Esophagus squamous epithelium (tissue), 5 donors: ENCODE measurements around the gene NAA20. TPM values are rescaled to one million over a fixed set of nuclear protein-coding genes. Genes with fewer than 3 reads are reported as not detected.

Experiments used
- DNase-seq: peaks from one replicate; lab custom pipeline; 2025; lab: John Stamatoyannopoulos, UW
- H3K27ac ChIP-seq, 4 donors: fragments of 200-600 bp; sonication (generic); one replicate each; pipeline ENCODE4 v1.5.1; 2016 to 2019; ENCODE audit warnings: mild to moderate bottlenecking in 1 of 4
- H3K27me3 ChIP-seq, 4 donors: fragments of 200-600 bp; sonication (generic); 1 replicate in 3 of 4; 2 replicates in 1 of 4; pipeline versions ENCODE4 v1.5.1 to v1.6.0; 2017 to 2021; ENCODE audit warnings: antibody characterized with exemption in 1 of 4
- H3K36me3 ChIP-seq, 3 donors: fragments of 200-600 bp; sonication (generic); one replicate each; pipeline ENCODE4 v1.5.1; 2016 to 2019
- H3K4me1 ChIP-seq, 3 donors: fragments of 200-600 bp; sonication (generic); one replicate each; pipeline ENCODE4 v1.5.1; 2017 to 2019
- H3K4me3 ChIP-seq, 4 donors: fragments of 200-600 bp; sonication (generic); 1 replicate in 3 of 4; 2 replicates in 1 of 4; pipeline ENCODE4 v1.5.1; 2016 to 2019; ENCODE audit warnings: mild to moderate bottlenecking in 2 of 4, moderate library complexity in 1 of 4
- H3K9me3 ChIP-seq, 3 donors: fragments of 200-600 bp; sonication (generic); one replicate each; pipeline ENCODE4 v1.5.1; 2016 to 2019
- CTCF ChIP-seq, 6 experiments: fragments of 450-650 bp in 4 of 6; fragments of 200-600 bp in 2 of 6; sonication (generic) in 2 of 6; IDR thresholded peaks; one replicate each; pipeline ENCODE4 v1.5.1; 2016 to 2019; ENCODE audit warnings: antibody characterized with exemption in 6 of 6, mild to moderate bottlenecking in 4 of 6, moderate library complexity in 4 of 6
- POLR2A ChIP-seq, 4 donors: fragments of 450-650 bp; IDR thresholded peaks; one replicate each; pipeline ENCODE4 v1.6.1; 2017; ENCODE audit warnings: antibody characterized with exemption in 4 of 4, mild to moderate bottlenecking in 4 of 4, moderate library complexity in 3 of 4
- WGBS, 2 donors: methylation state at CpG; one replicate each; pipeline ENCODE4 v1.1.5; 2018; 5-methylcytosine and 5-hydroxymethylcytosine counted together
- intact Hi-C: fragments of 100-400 bp; cut with DNase I; formaldehyde crosslinking; loops from one replicate; pipeline ENCODE4 v1.15.0; 2022
- total RNA-seq, 4 donors: library from RNA; depleted of rRNA; stranded (reverse); fragments of >200 nt; gene quantifications; one replicate each; pipeline ENCODE4 v1.1.0, GENCODE V29; 2016
- donor health status: DM: yes; HTN: yes; CAD: no.

Gene NAA20
- total RNA-seq, 4 donors from 2014 or later = 115 to 164 (median 139) TPM

DNA sequence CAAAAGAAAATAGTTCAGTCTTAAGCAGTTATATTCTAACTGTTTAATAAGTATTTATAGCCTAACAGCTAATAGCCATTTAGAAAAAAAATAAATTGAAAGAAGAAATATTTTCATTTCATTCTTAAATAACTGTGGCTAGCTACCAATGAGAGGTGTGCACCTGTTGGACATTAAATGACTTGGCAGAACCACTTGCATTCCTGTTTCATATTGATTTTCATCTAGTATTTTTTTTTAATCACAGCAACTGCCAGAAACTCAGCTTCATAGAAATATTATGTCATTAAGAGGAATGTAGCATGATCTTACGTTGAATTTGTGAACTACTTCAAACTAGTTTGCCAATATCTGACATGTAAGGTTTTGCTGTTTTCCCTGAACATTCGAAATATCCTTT is 10.1 kb downstream of the NAA20 start:
- Histone ChIP-seq H3K36me3 (peaks cover 0 to 100% (median 12%) of the 10 kb centered on the region in 3 donors), H3K4me1 (peaks cover 0 to 22% (median 0%) of the 10 kb centered on the region in 3 donors), H3K4me3 (no peak overlapping the region), H3K9me3 (no peaks in the 10 kb centered on the region), H3K27ac (no peak overlapping the region), H3K27me3 (no peaks in the 10 kb centered on the region)
- intact Hi-C loops = no loop called here
- TF ChIP-seq CTCF (IDR thresholded peaks at IDR 0.05) = no peak
- TF ChIP-seq POLR2A (IDR thresholded peaks at IDR 0.05) = no peak
- WGBS, 2 donors = 75 to 84% methylated on average over 2 of the region's 2 CpGs
- DNase-seq = no peak

DNA sequence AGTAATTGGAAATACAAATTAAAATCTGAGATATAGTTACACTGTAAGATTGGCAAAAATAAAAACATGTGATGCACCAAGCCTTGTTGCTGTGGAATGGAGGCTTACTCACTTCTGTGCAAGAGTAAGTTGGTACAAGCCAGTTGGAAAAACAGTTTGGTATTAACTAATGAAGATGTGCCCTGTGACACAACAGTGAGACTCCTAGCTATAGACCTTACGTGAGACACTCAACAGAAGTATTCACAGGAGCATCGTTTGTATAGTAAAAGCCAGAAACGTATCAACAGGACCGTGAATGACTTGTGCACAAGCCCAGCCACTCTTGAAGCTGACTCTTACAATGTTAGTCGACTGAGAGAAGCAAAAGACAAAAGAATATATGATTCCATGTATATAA is 14.6 kb downstream of the NAA20 start:
- H3K36me3 ChIP-seq = peaks cover 3 to 100% (median 20%) of the 10 kb centered on the region in 3 donors

GRCh38 chr20:20034486-20034885 is 17.3 kb downstream of the NAA20 start:
- H3K27ac ChIP-seq = no peak overlapping the region
- no peaks in the 10 kb centered on the region for H3K9me3 ChIP-seq
- no peak for DNase-seq
- peaks cover 12 to 100% (median 28%) of the 10 kb centered on the region in 3 donors for H3K36me3 ChIP-seq
- intact Hi-C loops = no loop called here
- WGBS, 2 donors = 89 to 90% methylated on average over 4 of the region's 4 CpGs
- TF ChIP-seq POLR2A (IDR thresholded peaks at IDR 0.05) (no peak), CTCF (IDR thresholded peaks at IDR 0.05) (no peak)
- H3K27me3 ChIP-seq = no peaks in the 10 kb centered on the region
- H3K4me1 ChIP-seq = no peaks in the 10 kb centered on the region
- H3K4me3 ChIP-seq = no peak overlapping the region

More for the DNA sequence above, 14.6 kb downstream of the NAA20 start:
- 75 to 81% methylated on average over 5 of the region's 5 CpGs for WGBS, 2 donors
- no peak for DNase-seq
- Histone ChIP-seq H3K27ac (no peak overlapping the region), H3K4me3 (no peak overlapping the region), H3K9me3 (no peaks in the 10 kb centered on the region), H3K4me1 (no peaks in the 10 kb centered on the region), H3K27me3 (no peaks in the 10 kb centered on the region)
- intact Hi-C loops = no loop called here
- TF ChIP-seq CTCF (IDR thresholded peaks at IDR 0.05) (no peak), POLR2A (IDR thresholded peaks at IDR 0.05) (no peak)

DNA sequence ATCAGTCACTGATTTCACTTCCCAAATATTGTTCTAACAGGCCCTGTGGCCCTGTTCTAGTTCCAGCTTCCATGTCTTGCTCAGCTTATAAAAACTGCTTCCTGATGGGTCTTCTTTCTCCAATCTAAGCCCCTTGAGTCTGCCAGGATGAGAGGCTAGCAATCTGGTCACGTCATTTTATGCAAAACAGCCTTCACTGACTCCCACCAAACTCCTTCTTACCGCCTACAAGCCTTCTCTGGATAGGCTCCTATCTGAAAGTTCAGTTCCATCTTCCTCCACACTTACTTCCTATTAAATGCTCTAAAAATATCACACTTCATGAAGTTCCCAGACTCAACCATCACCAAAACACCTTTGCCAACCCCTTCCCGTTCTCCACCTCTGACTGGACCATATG is 19.6 kb downstream of the NAA20 start:
- intact Hi-C loops = no loop called here
- no peak overlapping the region for H3K27ac ChIP-seq
- no peaks in the 10 kb centered on the region for H3K4me1 ChIP-seq
- H3K9me3 ChIP-seq = no peaks in the 10 kb centered on the region
- no peaks in the 10 kb centered on the region for H3K27me3 ChIP-seq
- WGBS, 2 donors = 89 to 91% methylated on average over 3 of the region's 3 CpGs
- TF ChIP-seq CTCF (IDR thresholded peaks at IDR 0.05) = no peak
- TF ChIP-seq POLR2A (IDR thresholded peaks at IDR 0.05) = no peak
- H3K36me3 ChIP-seq = peaks cover 16 to 100% (median 36%) of the 10 kb centered on the region in 3 donors
- DNase-seq = no peak
- no peak overlapping the region for H3K4me3 ChIP-seq

DNA sequence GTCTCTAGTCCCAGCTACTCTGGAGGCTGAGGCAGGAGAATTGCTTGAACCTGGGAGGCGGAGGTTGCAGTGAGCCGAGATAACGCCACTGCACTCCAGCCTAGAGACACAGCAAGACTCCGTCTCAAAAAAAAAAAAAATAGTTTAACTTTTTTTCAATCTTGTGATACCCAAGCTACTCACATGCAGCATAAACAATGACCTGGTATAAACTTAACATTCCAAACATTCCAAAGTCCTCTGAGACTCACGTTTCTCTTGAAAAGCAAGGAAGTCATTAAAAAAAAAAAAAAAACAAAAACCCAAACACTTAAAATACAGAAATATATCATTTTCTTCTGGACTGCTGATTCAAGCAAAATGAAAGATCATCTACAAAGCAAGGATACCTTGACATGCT is 20.8 kb downstream of the NAA20 start:
- H3K27ac ChIP-seq = no peak overlapping the region
- no peaks in the 10 kb centered on the region for H3K27me3 ChIP-seq
- H3K36me3 ChIP-seq = peaks cover 16 to 100% (median 44%) of the 10 kb centered on the region in 3 donors
- no peaks in the 10 kb centered on the region for H3K4me1 ChIP-seq
- no peak for DNase-seq
- no peaks in the 10 kb centered on the region for H3K9me3 ChIP-seq
- no peak overlapping the region for H3K4me3 ChIP-seq
- intact Hi-C loops = no loop called here
- WGBS, 2 donors = 59 to 74% methylated on average over 5 of the region's 5 CpGs
- TF ChIP-seq POLR2A (IDR thresholded peaks at IDR 0.05) = no peak
- no peak for TF ChIP-seq CTCF (IDR thresholded peaks at IDR 0.05)
